Skeletal muscle tissue (tissue), 4 donors: ENCODE measurements around the gene CEPT1. TPM values are rescaled to one million over a fixed set of nuclear protein-coding genes. Genes with fewer than 3 reads are reported as not detected.

ENCODE experiments used
- H3K27ac ChIP-seq: one replicate; pipeline ENCODE4 v1.7.0; 2013; ENCODE audit warnings: mild to moderate bottlenecking, low read depth, low read length, inconsistent platforms
- H3K27me3 ChIP-seq, 3 donors: one replicate each; pipeline ENCODE4 v1.7.0; 2013; ENCODE audit warnings: low read length in 3 of 3; ENCODE audit not compliant: control insufficient read depth in 3 of 3, insufficient read depth in 3 of 3
- H3K36me3 ChIP-seq, 3 donors: one replicate each; pipeline ENCODE4 v1.7.0; 2013; ENCODE audit warnings: low read length in 3 of 3; ENCODE audit not compliant: control insufficient read depth in 3 of 3, insufficient read depth in 3 of 3
- H3K4me1 ChIP-seq, 3 donors: one replicate each; pipeline ENCODE4 v1.7.0; 2013; ENCODE audit warnings: low read length in 3 of 3, mild to moderate bottlenecking in 3 of 3; ENCODE audit not compliant: control insufficient read depth in 3 of 3, insufficient read depth in 3 of 3
- H3K4me3 ChIP-seq, 3 donors: one replicate each; pipeline ENCODE4 v1.7.0; 2013; ENCODE audit warnings: low read length in 3 of 3
- H3K9ac ChIP-seq, 3 donors: one replicate each; pipeline ENCODE4 v1.7.0; 2013; ENCODE audit warnings: low read length in 3 of 3, mild to moderate bottlenecking in 3 of 3, moderate library complexity in 2 of 3, low read depth in 1 of 3
- H3K9me3 ChIP-seq, 3 donors: one replicate each; pipeline ENCODE4 v1.7.0; 2013; ENCODE audit warnings: low read length in 3 of 3; ENCODE audit not compliant: control insufficient read depth in 3 of 3
- total RNA-seq: library from RNA; depleted of rRNA; stranded (reverse); fragments of >200 nt; gene quantifications from one replicate; pipeline ENCODE4 v1.2.3, GENCODE V29; 2014
- donor health status: Osteomylitis.

Gene CEPT1
- total RNA-seq, 1 donor from 2014 or later: 54.3 TPM

DNA sequence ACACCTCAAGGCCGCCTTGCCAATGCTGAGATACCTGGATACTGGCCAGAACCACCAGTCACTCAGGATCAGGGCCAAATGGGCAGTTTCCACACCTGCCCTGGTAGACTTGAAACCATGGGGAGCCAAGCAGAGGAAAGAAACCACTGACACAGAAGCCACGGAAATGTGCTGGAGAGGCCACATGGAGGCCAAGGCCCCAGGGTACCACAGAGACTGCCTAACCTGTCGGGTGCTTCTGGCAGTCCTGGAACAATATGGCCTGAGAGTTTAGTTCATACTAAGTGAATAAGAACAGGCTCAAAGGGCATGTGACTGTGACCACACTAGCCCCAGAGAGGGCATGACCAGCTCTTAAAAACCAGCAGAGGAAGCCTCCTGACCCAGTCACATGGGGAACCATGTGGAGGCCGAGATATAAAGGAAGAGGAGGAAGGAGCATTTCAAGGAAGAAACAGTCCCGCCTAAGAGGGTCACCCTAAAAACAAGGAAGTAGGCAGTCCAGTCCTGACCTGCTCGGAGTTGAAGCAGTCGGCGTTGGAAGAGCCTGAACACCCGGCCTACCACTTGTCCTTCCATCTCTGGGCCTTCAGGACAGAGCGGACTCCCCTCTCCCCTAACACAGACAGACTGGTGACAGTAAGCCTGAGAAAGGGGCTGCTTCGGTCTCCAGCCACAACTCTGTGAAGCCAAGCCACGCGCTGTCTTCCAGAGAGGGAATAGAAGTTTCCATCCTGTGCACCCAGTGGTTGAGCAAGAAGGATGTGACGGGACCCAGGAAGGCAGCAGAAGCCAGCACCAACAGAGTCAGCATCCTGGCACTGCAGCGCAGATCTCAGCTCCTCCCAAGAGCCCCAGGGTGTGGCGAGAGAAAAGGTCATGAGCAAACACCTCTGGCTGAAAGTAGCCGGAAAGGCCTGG lies 60.1 kb downstream of the CEPT1 start, which contains the start of gene DENND2D:
DENND2D (minus strand) TSS at position 766 of the 921 bp plus-strand sequence; CDS start at position 579, 187 bp downstream.
- Histone ChIP-seq H3K4me3 (peak within 1 kb of the TSS in 2 of 3 donors; percentile 23 to 27), H3K36me3 (no peaks in the 10 kb centered on the region), H3K9me3 (no peaks in the 10 kb centered on the region), H3K27ac (peak within 1 kb of the TSS; percentile 77), H3K4me1 (peaks cover 3 to 16% (median 4%) of the 10 kb centered on the region in 3 donors), H3K27me3 (peaks cover 13 to 19% (median 15%) of the 10 kb centered on the region in 3 donors), H3K9ac (peak within 1 kb of the TSS in 1 of 3 donors; percentile 32)

DNA sequence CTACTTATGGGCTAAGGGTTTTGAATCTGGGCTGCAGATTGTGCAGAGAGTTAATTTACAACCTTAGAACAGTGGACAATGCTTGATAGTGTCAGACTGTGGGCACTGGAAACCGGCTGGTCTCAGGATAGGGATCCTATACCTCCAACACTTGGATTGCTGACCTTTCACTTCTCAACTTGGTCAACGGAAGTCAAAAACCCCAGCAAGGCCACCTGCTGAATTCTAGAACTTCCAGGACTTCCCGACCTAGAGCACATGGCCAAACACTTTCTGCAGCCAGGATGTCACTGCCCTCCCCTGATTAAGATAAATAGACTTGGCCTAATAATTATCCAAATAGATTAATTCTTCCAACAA lies 60.8 kb downstream of the CEPT1 start:
- H3K4me3 ChIP-seq: peak overlapping the region in 1 of 3 donors; percentile 27
- peaks cover 15 to 25% (median 17%) of the 10 kb centered on the region in 3 donors for H3K27me3 ChIP-seq
- peaks cover 3 to 16% (median 4%) of the 10 kb centered on the region in 3 donors for H3K4me1 ChIP-seq
- H3K36me3 ChIP-seq: no peaks in the 10 kb centered on the region
- no peak overlapping the region for H3K9ac ChIP-seq
- H3K9me3 ChIP-seq: no peaks in the 10 kb centered on the region
- H3K27ac ChIP-seq: peak overlapping the region; percentile 40

DNA sequence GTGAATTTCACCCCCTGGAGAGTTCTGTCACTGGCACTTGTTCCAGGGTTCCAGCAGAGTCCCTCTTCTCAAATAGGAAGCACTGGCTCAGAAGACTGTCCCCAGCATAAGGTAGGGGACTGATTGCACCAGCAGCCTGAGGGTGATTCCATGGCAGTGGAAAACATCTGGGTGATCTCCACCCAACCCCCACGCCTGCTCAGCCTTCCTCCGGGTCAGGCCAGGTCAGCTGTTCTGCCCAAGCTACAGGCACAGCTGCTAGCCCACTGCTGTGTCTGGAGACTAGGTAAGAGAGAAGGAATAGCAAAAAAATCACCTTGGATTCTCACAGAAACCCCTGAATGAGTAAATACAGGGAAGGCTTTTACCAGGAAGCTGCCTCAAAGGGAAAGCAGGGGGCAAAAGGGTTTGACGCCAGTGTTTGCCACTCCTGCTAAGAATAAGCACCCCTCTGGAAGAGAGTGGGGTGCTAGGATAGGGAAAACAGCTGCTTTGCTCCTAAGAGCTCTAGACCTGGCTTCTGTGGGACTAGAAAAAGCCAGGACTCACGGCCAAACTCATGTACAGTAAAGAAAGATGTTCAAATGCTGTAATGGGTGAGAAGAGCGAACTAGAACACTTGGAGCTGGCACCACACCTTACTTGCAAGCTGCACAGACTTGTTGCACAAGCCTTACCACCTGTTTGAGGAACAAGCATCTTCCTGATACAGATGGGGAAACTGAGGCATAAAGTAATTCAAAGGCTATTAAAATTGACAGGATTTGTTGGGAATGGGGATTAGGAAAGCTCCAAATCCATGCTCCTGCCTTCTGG lies 61.5 kb downstream of the CEPT1 start:
- Histone ChIP-seq H3K4me3 (no peak overlapping the region), H3K4me1 (peaks cover 3 to 16% (median 4%) of the 10 kb centered on the region in 3 donors), H3K9me3 (no peaks in the 10 kb centered on the region), H3K36me3 (no peaks in the 10 kb centered on the region), H3K9ac (no peak overlapping the region), H3K27ac (no peak overlapping the region), H3K27me3 (peaks cover 15 to 28% (median 17%) of the 10 kb centered on the region in 3 donors)

DNA sequence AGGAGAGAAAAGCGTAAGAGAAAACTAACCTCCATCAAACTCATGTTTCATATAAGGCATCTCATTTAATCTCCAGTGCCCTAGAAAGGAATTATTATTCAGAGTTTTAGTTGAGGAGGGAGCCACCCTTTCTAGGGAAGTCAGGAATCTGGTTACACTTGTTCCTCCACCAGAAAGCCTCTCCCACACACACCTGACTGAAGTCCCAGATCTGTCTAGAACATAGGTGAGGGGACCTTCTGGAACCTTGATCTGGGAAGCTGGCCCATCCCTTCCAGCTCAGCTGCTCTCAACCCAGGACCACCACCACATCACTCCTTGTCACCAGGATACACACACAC lies 62.3 kb downstream of the CEPT1 start:
- Histone ChIP-seq H3K9me3 (no peaks in the 10 kb centered on the region), H3K36me3 (no peaks in the 10 kb centered on the region), H3K9ac (no peak overlapping the region), H3K4me1 (peaks cover 3 to 16% (median 4%) of the 10 kb centered on the region in 3 donors), H3K4me3 (no peak overlapping the region), H3K27me3 (peaks cover 15 to 28% (median 17%) of the 10 kb centered on the region in 3 donors), H3K27ac (no peak overlapping the region)

DNA sequence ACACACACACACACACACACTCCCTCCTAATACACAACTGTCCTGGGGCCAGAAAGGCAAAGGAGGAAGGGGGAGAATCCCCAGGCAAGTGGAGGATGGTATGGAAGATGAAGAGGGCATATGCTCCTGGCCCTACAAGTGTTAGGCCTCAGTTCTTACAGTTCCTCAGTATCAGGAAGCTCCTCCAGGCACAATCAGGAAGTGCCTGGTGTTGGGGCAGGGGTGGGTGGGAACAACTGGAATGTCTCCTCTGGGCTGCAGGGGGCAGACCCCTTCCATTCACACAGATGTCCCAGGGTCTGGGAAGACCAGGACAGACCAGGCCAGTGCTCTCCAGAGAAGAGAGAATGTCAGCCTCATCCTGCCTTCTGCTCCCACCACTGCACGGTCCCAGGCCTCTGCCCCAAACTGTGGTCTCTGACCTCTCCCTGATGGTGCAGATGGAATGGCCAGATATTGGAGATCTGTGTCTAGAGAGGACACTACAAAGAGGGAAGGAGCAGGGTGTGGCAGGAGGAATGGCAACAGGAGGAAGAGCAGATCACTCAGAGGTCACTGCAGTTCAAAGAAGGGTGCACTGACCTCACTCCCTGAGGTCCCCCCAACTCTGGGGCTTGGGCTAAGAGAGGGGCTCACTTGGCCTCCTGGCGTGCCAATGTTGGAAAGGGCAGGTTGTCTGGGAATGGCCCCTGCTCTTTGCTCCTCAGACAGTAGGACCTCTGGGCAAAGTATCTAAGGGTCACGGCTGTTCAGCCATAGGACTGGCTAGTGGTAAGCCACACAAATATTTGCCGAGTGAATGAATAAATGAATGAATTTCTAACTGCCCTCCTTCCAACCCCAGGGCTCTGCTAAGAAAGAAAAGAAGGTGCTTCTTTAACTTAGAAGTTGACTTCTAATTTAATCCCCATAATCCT lies 62.9 kb downstream of the CEPT1 start:
- Histone ChIP-seq H3K9me3 (no peaks in the 10 kb centered on the region), H3K36me3 (no peaks in the 10 kb centered on the region), H3K4me1 (peaks cover 3 to 16% (median 4%) of the 10 kb centered on the region in 3 donors), H3K27ac (peak overlapping the region; percentile 47), H3K27me3 (peaks cover 15 to 28% (median 17%) of the 10 kb centered on the region in 3 donors), H3K9ac (no peak overlapping the region), H3K4me3 (peak overlapping the region in 2 of 3 donors; percentile 35 to 57)

DNA sequence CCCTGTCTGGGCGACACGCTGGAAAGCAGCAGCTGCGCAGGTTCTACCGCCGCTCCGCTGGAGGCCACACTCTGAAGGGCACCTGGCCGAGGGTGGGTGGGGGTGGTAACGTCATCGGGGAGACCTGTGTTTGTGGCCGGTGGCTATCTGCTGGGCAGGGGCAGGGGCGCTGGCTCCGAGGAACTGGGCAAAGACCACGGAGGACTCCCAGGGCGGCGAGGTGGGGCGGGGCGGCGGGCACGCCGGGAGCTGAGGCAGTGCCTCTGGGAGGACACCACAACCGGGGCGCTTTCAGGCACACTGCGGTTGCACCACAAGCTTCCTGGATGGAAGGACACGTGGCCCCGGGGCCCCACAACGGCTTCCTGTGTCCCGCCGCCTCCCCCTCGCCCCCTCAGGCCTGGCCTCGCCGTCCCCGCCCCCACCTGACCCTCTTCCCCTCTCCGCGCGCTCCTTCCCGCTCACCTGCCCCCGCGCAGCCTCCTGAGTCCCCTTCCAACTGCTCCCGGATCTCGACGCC lies 63.7 kb downstream of the CEPT1 start:
- no peak overlapping the region for H3K9ac ChIP-seq
- peaks cover 3 to 16% (median 4%) of the 10 kb centered on the region in 3 donors for H3K4me1 ChIP-seq
- peak overlapping the region; percentile 51 for H3K27ac ChIP-seq
- H3K27me3 ChIP-seq: peaks cover 15 to 28% (median 17%) of the 10 kb centered on the region in 3 donors
- H3K4me3 ChIP-seq: peak overlapping the region; percentile 57 to 70 (median 66)
- no peaks in the 10 kb centered on the region for H3K36me3 ChIP-seq
- no peaks in the 10 kb centered on the region for H3K9me3 ChIP-seq

DNA sequence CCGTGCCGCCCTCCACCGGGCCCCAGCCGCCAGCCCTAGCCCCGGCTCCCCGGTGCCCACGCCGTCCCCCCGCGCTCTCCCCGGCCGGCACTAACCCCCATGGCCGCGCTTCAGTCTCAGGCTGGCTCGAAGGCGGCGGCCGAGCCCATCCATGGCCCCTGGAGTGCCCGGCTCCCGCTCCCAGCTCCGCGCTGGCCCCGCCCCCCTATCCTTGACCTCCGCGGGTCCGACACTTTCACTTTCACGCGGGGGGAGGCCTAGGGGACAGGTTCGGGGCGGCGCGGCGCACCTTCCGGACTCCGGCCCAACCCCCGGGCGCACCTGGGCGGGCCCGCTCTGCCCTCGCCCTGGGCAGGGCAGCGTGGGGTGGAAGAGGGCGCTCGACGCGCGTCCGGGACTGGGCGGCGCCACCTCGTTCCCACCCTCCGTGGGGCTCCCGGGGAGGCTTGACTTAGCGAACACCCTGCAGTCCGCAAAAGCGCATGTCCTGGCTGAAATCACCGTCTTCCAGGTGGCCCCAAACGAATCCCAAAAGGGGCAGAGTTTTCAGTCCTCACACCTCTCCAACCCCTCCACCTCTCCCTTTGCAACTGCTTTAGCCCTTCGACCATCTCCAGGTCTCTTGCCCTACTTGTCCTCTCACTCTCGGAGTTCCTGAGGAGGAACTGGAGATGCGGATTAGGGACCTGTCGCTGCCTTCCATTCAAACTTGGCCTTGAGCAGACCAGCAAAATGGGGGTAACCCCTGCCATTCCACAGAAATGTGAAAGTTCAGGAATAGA lies 64.4 kb downstream of the CEPT1 start:
- peaks cover 3 to 16% (median 4%) of the 10 kb centered on the region in 3 donors for H3K4me1 ChIP-seq
- H3K9me3 ChIP-seq: no peaks in the 10 kb centered on the region
- no peaks in the 10 kb centered on the region for H3K36me3 ChIP-seq
- peak overlapping the region; percentile 57 to 70 (median 66) for H3K4me3 ChIP-seq
- peak overlapping the region; percentile 51 for H3K27ac ChIP-seq
- H3K27me3 ChIP-seq: peaks cover 15 to 34% (median 20%) of the 10 kb centered on the region in 3 donors
- peak overlapping the region in 2 of 3 donors; percentile 25 to 43 for H3K9ac ChIP-seq

DNA sequence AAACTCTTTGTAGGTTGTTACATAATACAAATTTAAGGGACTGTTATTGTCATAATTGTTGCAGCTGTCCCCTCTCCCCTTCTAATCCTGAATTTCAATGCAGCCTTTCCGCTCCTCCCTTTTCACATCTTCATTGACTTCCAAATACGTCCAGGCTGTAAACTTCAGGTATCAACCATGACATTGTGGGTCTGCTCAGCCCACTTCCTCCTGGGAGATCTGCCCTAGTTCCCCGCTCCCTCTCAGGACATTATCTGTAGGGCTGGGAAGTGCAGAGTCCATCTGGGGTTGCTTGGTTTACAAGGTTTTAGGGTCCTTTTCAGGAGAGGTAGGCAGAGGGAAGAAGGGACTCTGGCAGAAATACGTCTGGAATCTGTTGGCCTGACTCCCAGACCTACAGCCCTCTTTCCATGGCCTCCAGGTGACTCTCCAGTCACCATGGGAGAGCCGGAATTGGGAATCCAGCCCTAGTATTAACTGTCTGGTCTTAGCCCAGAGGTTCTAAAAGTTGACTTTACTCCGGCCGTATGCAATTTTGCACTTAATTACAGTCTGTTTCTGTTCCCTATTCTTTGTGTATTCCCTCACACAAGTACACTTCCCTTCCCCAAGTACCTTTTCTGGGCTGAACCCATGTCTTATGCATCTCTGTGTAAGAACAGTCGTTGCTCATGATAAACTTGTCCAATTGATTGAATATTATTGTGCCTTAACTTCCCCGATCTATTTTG lies 65.1 kb downstream of the CEPT1 start:
- Histone ChIP-seq H3K27ac (no peak overlapping the region), H3K9me3 (no peaks in the 10 kb centered on the region), H3K4me1 (peaks cover 3 to 16% (median 4%) of the 10 kb centered on the region in 3 donors), H3K4me3 (peak overlapping the region in 1 of 3 donors; percentile 57), H3K9ac (no peak overlapping the region), H3K27me3 (peaks cover 15 to 34% (median 20%) of the 10 kb centered on the region in 3 donors), H3K36me3 (no peaks in the 10 kb centered on the region)
